OCI-LY7 (cell line): ENCODE measurements around the gene CFAP77. TPM values are rescaled to one million over a fixed set of nuclear protein-coding genes. Genes with fewer than 3 reads are reported as not detected.

Source experiments
- BruUV-seq: library from RNA; stranded (reverse); fragments of 400-500 nt; replicated peaks from 2 replicates; lab custom pipeline; 2021; lab: Mats Ljungman, UMichigan
- CTCF ChIA-PET: fragments of 300-600 bp; sonication (Branson Sonifier 250); formaldehyde crosslinking; loops from one replicate; lab custom pipeline; 2022; ENCODE audit warnings: antibody characterized with exemption; ENCODE audit not compliant: unreplicated experiment; lab: Charles Lee
- POLR2A ChIA-PET: fragments of 300-600 bp; sonication (Branson Sonifier 250); formaldehyde crosslinking; loops from one replicate; lab custom pipeline; 2022; ENCODE audit warnings: antibody characterized with exemption; lab: Charles Lee
- DNase-seq: peaks from one replicate; pipeline ENCODE4 v3.0.0-alpha.2; 2015; ENCODE audit warnings: low spot score
- H2AFZ ChIP-seq: fragments of 200-600 bp; sonication (generic), shearing (Covaris generic); 2 replicates; pipeline ENCODE4 v1.6.1; 2014; ENCODE audit warnings: mild to moderate bottlenecking, antibody characterized with exemption, low read length, moderate library complexity
- H3K27ac ChIP-seq: fragments of 200-600 bp; sonication (generic); 2 replicates; pipeline ENCODE4 v1.5.1; 2014; ENCODE audit warnings: mixed run types, low read depth, mild to moderate bottlenecking, moderate library complexity, low read length, inconsistent platforms; ENCODE audit not compliant: poor library complexity, severe bottlenecking
- H3K36me3 ChIP-seq: fragments of 200-600 bp; sonication (generic); 2 replicates; pipeline ENCODE4 v1.6.1; 2014; ENCODE audit warnings: mild to moderate bottlenecking, antibody characterized with exemption, low read length, moderate library complexity, mixed read lengths; ENCODE audit not compliant: insufficient read depth
- H3K4me1 ChIP-seq: fragments of 200-600 bp; sonication (generic); 2 replicates; pipeline ENCODE4 v1.5.1; 2014; ENCODE audit warnings: mild to moderate bottlenecking, low read length; ENCODE audit not compliant: insufficient read depth, poor library complexity, severe bottlenecking
- H3K4me2 ChIP-seq: fragments of 200-600 bp; sonication (generic); 2 replicates; pipeline ENCODE4 v1.6.1; 2014; ENCODE audit warnings: mild to moderate bottlenecking, low read length
- H3K4me3 ChIP-seq: fragments of 200-600 bp; sonication (generic); 2 replicates; pipeline ENCODE4 v1.5.1; 2014; ENCODE audit warnings: mild to moderate bottlenecking, low read depth, low read length; ENCODE audit not compliant: poor library complexity, severe bottlenecking
- H3K79me2 ChIP-seq: fragments of 200-600 bp; sonication (generic); 2 replicates; pipeline ENCODE4 v1.6.1; 2016; ENCODE audit warnings: low read depth, mild to moderate bottlenecking, low read length, moderate library complexity, mixed read lengths; ENCODE audit not compliant: insufficient read depth
- H3K9me2 ChIP-seq: fragments of 200-600 bp; sonication (generic); 2 replicates; pipeline ENCODE4 v1.6.1; 2016; ENCODE audit warnings: mild to moderate bottlenecking, low read length, mixed read lengths; ENCODE audit not compliant: insufficient read depth
- H3K9me3 ChIP-seq: fragments of 200-600 bp; sonication (generic); 2 replicates; pipeline ENCODE4 v1.6.1; 2014; ENCODE audit warnings: mild to moderate bottlenecking, mixed run types, low read length, mixed read lengths
- H4K20me1 ChIP-seq: fragments of 200-600 bp; sonication (generic); 2 replicates; pipeline ENCODE4 v1.6.1; 2014; ENCODE audit warnings: mild to moderate bottlenecking, antibody characterized with exemption, low read length, moderate library complexity, mixed read lengths; ENCODE audit not compliant: insufficient read depth
- EZH2phosphoT487 ChIP-seq: fragments of 200-600 bp; sonication (generic); IDR thresholded peaks from 2 replicates; pipeline ENCODE4 v1.6.1; 2018; ENCODE audit warnings: low read depth, borderline replicate concordance, mild to moderate bottlenecking, mixed run types, antibody characterized with exemption, low read length, moderate library complexity, mixed read lengths
- intact Hi-C: fragments of 100-400 bp; cut with micrococcal nuclease; formaldehyde crosslinking; loops from one replicate; pipeline ENCODE4 v1.10.0; 2022; ENCODE audit not compliant: unreplicated experiment
- total RNA-seq, 2 experiments: library from RNA; depleted of rRNA in 1 of 2; stranded (reverse); fragments of >200 nt in 1 of 2; shearing (Covaris generic) in 1 of 2; gene quantifications; 2 replicates each; pipeline ENCODE4 v1.2.3, GENCODE V29; 2014 to 2022
- TF ChIP-seq, protein P1 (sequence below): fragments of 200-600 bp; sonication (generic); conservative IDR thresholded peaks from 2 replicates; pipeline ENCODE4 v1.5.1; 2014; ENCODE audit warnings: mild to moderate bottlenecking, antibody characterized with exemption, low read length, moderate library complexity, mixed read lengths

The CFAP77 gene
- total RNA-seq, 2 experiments from 2014 or later = not detected

DNA sequence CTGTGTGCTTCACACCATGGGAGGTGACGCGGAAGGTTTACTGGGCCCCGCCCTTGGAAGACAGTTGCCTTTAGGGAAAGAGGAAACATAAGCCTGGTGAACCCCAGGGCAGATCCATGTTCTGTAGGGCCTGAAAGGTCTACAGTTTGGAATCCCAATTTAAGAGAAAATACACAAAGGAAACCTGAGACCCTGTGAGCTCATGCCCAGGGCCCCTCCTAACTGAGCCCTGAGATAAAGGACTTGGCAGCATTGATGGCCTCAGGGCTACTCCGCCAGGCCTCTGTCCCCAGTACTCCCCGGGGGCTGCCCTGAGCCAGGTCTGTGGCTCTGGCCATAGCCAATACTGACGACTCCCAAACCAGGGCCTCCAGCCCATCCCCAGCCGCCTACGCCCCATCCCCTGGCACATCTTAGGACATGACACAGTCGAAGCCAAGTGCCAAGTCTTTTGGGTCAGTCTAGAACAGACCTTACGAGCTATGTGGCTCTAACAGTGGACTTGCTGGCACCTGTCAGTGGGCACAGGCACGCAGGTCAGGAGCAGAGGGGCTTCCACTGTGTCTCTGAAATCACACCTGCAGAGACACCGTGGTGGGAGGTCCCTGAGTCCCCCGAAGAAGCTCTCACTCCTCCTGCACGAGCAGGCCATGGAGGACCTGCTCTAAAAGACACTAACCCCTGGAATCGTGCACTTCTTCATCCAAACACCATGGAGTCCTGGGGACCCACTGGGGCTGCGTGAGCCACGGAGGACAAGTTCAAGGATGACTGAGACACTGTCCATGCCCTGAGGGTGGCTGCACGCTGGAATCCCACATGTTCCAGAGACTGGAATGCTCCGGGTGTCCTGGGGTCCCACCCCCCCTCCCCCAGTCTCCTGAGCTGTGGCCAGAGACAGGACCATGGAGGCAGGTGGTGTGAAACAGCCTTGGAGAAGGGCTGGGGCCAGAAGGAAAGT, 132.1 kb downstream of the CFAP77 start:
- DNase-seq = no peak
- Histone ChIP-seq H2AFZ (no peak overlapping the region), H4K20me1 (no peaks in the 10 kb centered on the region), H3K4me3 (no peak overlapping the region), H3K4me1 (peaks cover 20% of the 10 kb centered on the region), H3K9me3 (no peaks in the 10 kb centered on the region), H3K36me3 (no peaks in the 10 kb centered on the region), H3K79me2 (no peaks in the 10 kb centered on the region), H3K9me2 (no peaks in the 10 kb centered on the region), H3K4me2 (no peak overlapping the region), H3K27ac (no peak overlapping the region)
- TF ChIP-seq, protein P1, sequence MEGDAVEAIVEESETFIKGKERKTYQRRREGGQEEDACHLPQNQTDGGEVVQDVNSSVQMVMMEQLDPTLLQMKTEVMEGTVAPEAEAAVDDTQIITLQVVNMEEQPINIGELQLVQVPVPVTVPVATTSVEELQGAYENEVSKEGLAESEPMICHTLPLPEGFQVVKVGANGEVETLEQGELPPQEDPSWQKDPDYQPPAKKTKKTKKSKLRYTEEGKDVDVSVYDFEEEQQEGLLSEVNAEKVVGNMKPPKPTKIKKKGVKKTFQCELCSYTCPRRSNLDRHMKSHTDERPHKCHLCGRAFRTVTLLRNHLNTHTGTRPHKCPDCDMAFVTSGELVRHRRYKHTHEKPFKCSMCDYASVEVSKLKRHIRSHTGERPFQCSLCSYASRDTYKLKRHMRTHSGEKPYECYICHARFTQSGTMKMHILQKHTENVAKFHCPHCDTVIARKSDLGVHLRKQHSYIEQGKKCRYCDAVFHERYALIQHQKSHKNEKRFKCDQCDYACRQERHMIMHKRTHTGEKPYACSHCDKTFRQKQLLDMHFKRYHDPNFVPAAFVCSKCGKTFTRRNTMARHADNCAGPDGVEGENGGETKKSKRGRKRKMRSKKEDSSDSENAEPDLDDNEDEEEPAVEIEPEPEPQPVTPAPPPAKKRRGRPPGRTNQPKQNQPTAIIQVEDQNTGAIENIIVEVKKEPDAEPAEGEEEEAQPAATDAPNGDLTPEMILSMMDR = no peak
- TF ChIP-seq EZH2phosphoT487 = no peak
- no TSS peak for BruUV-seq
- ChIA-PET POLR2A (no interaction called here), CTCF (no interaction called here)
- intact Hi-C loops = no loop called here

DNA sequence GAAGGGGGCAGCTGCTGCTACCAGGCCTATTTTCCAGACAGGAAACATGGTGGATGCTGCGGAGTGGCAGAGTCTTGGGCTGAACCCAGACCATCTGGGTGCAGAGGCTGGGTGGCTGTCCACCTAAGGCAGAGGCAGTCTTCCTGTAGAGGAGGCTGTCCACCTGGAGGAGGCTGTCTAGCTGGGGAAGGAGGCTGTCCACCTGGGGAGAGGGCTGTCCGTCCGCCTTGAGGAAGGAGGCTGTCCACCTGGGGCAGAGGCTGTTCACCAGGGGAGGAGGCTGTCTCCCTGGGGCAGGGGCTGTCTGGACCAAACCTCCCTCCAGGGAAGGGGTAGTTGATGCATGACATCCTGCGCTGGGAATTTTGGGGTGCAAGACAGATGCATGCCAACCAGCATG, 133.2 kb downstream of the CFAP77 start:
- BruUV-seq = no TSS peak
- Histone ChIP-seq H3K27ac (no peak overlapping the region), H3K4me2 (no peak overlapping the region), H3K79me2 (no peaks in the 10 kb centered on the region), H3K4me1 (peaks cover 29% of the 10 kb centered on the region), H3K9me3 (no peaks in the 10 kb centered on the region), H2AFZ (no peak overlapping the region), H4K20me1 (no peaks in the 10 kb centered on the region), H3K36me3 (no peaks in the 10 kb centered on the region), H3K9me2 (no peaks in the 10 kb centered on the region), H3K4me3 (no peak overlapping the region)
- TF ChIP-seq EZH2phosphoT487 = no peak
- TF ChIP-seq, protein P1 = no peak
- ChIA-PET CTCF (no interaction called here), POLR2A (no interaction called here)
- intact Hi-C loops = no loop called here
- DNase-seq = no peak

DNA sequence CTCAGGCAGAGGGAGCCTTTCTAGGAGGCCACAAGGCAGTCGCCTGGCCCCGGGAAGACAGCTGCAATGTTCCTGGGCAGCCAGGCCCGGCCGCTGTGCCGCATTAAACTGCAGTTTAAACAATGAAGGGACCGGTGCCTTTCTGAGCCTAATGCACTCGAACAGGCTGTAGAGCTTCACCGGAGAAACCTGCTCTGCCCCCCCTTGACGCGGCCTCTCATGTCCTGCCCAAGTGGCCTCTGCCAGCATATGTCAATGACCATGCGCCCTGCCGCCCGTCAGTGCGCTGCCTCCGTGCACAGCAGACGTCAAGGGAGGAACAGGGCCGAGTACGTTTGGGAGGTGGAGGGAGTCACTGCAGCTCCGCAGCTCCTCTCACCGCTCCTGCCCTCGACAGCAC, 133.9 kb downstream of the CFAP77 start:
- H4K20me1 ChIP-seq = no peaks in the 10 kb centered on the region
- H2AFZ ChIP-seq = no peak overlapping the region
- no peak overlapping the region for H3K4me2 ChIP-seq
- peaks cover 34% of the 10 kb centered on the region for H3K4me1 ChIP-seq
- POLR2A ChIA-PET = no interaction called here
- no peaks in the 10 kb centered on the region for H3K79me2 ChIP-seq
- BruUV-seq = no TSS peak
- no peaks in the 10 kb centered on the region for H3K9me3 ChIP-seq
- TF ChIP-seq EZH2phosphoT487 = no peak
- TF ChIP-seq, protein P1 = no peak
- H3K36me3 ChIP-seq = no peaks in the 10 kb centered on the region
- no peak overlapping the region for H3K4me3 ChIP-seq
- DNase-seq = no peak
- intact Hi-C loops = no loop called here
- H3K9me2 ChIP-seq = no peaks in the 10 kb centered on the region
- CTCF ChIA-PET = no interaction called here
- no peak overlapping the region for H3K27ac ChIP-seq
